Fibroblast of skin of right quadriceps (primary cell): ENCODE results near the gene OR10J4.
"Not testable (repeated sequence)": the region's sequence is repeated elsewhere in the genome, so short reads cannot be mapped to it uniquely, and the experiment has no call there.

Experiments
- DNase-seq: peaks from one replicate; pipeline ENCODE4 v3.0.0-alpha.2; 2013

Gene OR10J4

DNA sequence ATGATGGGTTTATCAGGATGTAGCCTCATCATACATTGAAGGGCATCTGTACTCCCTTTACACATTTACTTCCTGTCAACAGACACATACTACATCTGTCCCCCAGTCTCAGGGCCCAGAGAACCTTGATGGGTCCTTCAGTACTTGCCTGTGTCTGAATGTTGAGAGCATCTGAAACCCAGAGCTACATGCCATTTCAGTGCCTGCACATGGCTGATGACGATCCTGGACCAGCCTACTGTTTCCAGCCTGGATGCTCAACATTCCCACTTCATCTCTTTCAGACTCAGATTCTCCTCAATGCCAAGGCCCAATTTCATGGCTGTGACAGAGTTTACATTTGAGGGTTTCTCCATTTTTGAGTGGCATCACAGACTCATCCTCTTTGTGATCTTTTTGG lies at the start of gene OR10J4:
Gene OR10J4 (plus strand): TSS at position 301 of the 400 bp plus-strand sequence.
- no peak for DNase-seq

DNA sequence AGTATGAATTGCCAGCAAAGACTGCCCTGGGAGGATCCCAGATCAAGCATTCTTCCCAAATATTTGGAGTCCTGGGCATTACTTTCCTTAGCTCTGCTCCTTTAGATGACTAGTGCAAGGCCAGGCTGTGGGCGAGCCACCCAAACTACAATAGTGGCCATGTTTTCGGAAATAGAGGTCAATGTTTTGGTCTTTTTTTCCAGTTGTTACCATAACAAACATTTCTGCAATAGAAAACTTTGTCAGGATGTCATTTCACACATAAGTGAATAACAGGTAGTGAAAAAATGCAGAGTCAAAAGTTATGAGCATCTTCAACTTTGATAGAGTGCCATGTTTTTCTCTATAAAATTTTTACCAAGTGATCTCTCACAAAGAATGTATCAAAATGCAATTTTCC lies 25.2 kb upstream of the OR10J4 start:
- no peak for DNase-seq

DNA sequence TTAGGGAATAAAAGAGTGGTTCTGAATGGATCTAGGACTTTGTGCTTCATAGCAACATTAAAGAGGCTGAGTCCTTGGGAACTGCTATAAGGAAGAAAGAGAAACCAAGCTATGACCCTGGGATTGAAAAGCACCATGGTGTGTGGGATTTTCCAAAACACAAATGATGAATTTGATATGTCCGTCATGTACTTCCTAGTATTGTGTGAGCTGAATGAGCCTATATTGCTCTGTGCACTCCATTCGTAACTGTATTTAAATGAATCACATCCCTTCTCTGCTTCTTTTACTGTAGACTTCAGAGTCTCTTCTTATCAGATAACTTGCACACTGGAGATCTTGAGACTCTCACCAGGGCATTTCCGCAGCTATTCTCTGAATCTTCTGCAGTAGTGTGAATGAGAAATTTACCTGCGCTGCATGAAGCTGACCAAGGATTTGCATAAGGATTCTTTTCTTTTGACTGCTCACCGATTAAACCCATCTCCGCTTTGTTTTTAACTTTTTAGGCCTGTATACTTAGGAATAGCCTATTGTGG lies 23.1 kb upstream of the OR10J4 start:
- DNase-seq: no peak

DNA sequence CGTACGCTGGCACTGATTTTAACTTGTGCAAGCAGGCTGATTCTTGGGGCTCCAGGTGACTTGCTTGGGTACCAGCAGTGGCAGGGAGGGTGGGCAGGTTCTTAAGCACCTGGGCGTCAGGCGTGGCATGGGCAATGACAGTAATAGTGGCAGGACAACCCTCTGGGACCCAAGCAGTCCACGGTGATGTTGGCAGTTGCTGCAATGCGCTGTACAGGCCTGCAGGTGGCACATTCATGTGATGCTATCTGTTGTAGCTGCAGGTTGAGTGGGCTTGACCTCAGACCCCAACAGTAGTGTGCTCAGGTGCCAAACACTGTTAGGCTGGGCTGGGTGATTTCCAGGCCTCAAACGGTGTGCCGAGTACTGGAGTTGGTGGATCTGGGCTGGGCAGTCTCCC lies 10.2 kb upstream of the OR10J4 start:
- no peak for DNase-seq

DNA sequence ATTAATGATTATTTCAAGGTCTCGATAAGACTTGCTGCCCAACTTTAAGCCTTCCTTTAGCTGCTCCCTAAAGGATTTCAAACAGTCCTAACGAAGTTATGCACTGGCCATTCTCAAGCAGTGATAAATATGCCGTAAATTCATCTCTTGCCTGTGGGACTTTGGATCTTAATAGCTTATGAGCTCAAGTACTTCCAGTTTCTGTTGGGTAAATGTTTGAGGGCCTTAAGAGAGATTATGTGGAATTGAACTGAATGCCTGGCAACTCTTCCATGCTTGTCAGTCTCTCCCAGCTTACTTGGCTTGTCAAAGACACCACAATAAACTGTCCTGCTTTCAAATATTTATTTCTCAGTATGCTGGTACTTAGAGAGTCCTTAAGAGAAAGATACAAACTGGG lies 3.5 kb upstream of the OR10J4 start:
- DNase-seq: no peak

DNA sequence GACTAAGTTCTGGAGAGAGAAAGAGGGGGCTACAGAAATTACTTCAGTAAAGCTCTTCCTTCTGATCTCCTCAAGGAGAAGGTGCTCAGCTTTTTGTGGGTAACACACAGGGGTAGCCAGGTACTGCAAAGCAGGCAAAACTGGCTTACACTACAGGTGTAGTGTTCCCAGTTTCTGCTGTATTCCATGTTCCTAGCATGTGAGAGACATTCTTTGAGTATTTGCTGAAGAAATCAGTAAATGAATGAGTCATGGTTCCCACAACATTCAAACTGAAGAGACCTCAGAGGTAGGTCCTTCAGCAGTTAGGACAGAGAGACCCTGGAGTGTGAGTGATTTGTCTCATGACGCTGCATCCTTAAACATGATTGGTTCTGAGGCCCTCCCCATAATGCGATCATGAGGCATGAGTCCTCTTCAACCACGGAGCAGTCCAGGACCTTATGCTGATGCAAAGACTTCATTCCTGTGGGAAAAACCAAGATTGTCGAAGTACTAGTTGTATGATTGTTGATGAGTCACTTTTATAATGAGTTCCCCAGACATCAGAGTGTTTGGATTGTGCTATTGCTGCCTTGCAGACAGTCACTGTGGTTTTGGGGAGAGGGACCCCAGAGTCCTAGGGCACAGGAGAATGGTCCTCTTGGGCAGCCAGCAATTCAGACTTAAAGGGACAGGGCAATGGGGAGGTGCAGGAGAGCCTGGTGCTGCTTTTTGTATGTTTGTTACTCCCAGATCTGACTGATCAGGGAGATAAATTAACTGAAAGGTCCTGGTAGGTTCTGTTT lies 2.7 kb upstream of the OR10J4 start:
- peak; percentile 75 for DNase-seq

DNA sequence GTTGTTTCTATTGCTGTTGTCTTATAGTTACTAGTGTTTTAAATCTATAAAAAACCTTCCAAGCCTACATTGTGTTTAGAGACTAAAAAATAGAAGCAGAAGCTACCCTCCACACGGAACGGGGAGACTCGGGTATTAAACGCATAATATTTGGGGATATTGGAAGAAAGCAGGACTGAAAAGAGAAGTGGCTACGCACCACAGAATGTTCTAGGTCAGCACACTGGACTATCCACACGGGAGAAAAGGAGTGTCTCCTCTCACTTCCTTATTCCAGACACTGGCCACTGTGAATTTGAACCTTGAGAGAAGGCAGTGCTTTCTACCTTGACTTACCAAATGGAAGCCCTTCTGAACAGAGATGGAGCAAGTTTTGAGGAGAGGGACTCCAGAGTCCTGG lies 1.0 kb upstream of the OR10J4 start:
- no peak for DNase-seq

DNA sequence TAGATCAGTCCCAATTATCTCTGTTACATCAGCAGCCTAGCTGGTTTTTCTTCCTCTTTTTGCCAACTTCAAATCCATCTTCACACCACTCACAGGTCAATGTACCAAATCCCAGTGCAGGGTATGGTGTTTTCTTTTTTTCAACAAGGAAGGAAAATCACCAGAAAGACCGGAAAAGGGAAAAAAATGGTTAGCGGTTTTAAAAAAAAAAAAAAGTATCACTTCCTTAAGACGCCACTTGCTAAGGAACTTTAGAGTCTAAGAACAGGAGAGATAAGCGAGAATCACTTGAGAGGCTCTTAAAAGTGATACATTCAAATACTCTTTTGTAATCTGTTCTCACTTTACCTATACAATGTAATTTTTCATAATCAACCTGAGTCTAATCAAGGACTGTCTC lies 4.5 kb downstream of the OR10J4 start:
- no peak for DNase-seq

DNA sequence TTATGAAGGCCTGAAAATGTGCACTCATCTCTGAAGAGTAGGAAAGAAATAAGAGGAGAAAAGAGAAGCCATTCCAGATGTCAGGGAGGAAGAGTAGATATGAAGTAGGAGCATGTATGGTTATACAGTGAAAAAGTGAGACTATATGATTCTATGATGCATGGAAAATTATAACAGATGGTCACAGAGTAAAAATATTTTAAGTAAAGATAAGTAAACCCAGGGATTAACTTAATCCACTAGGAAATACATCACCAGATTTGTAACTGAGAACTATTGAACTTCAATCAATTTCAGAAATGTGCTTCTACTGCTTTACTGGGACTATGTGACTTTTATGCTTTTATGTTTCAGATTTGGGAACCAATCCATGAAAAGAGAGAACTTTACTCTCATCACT lies 7.4 kb downstream of the OR10J4 start, which contains the start of gene OR10J1:
Gene OR10J1 (plus strand): TSS at position 301 of the 400 bp plus-strand sequence. CDS start 70 bp downstream, at position 371.
- DNase-seq: no peak

DNA sequence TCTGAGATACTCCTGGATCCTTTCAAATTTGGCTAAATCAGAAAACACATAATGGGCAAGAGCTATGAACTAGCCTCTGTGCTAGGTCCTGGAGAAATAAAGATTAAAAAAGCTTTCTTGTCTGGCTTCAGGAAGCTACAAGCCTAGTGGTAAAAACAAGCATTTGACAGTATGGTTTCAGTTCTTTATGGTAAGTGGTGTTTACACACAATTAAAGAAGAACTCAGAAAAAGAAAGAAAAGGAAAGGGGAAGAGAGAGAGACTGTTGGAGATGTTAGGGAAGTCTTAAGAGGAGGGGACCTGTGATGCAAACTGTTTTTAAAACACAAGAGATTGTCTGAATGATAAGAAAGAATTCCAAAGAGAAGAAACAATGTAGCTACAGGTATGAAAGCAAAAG lies 9.4 kb downstream of the OR10J4 start:
- no peak for DNase-seq

DNA sequence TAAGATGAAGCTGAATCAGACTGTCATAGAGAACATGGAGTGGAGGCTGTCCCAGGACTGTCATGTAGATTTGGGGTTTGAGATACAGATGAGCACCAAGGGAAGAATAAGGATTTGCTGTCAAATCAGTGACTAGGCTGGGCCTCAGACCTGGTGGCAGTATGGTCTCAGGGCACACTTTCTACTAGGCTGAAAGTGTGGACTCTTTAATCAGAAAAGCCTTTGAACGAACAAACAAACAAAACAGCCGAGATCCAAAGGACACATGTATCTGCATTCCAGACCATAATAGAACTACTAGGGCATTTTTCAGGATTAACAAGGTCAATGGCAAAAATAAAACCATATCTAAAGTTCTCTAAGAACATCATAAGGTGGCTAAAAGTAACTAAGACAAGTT lies 10.4 kb downstream of the OR10J4 start:
- DNase-seq: no peak

DNA sequence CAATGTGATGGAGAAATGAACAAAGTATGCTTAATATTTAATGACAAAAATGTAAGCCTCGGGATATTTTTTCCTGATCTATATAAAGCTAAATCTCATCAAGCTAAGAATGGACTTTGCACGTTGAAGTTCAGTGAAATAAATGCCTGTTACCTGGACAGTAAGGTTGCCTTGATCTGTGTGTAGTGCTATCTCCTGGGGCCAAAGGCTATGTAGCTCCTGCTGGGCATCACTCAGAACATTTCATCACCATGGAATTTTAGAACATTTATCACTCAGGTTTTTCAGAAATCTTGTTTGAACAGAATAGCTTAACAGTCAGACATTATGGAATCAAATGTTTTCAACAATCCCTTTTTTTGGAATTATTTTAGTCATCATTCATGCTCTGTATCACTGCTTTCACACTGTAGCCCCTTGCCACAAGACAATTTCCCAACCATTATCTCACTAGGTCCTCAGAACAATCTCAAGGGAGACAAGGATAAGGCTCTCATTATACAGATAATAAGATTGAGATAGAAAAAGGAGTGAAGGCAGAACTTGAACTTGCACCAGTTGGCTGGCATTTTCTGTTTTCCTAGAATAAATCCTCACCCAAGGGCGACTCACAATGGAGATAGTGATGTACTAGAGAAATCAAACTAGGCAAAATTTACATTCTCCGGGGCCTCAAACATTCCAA lies 11.2 kb downstream of the OR10J4 start:
- no peak for DNase-seq

DNA sequence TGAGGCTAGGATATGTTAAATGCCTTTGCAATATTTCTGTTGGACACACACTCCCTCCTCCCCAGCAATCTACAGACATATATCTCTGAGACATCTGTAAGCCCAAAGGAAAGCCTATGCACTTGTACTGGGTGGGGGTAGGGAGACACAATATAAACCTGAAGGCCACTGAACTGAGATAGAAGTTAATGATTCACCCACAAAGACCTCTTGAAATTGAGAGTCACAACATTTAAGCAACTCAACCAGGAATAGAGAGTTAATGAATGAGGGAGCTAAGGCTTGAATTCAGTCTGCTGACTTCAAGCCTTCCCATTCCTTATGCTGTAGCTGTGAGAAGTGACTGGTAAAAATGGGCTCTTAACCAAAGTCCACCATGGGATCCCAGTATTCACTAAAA lies 12.5 kb downstream of the OR10J4 start:
- no peak for DNase-seq

DNA sequence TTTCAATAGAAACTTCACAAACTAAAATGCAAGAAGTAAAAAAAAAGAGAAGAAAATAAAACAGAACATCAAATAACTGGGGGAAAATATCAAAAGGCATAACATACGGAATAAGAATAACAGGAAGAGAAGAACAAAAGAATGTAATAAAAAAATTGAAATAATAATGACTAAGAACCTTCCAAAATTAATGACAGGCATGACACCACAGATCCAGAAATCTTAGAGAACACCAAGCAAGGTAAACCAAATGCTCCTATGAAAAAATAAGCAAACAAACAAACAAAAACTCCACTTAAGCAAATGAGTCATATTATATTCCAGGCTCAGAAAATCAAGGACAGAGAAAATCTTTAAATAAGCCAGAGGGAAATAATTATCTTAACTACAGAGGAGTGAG lies 16.2 kb downstream of the OR10J4 start:
- no peak for DNase-seq

DNA sequence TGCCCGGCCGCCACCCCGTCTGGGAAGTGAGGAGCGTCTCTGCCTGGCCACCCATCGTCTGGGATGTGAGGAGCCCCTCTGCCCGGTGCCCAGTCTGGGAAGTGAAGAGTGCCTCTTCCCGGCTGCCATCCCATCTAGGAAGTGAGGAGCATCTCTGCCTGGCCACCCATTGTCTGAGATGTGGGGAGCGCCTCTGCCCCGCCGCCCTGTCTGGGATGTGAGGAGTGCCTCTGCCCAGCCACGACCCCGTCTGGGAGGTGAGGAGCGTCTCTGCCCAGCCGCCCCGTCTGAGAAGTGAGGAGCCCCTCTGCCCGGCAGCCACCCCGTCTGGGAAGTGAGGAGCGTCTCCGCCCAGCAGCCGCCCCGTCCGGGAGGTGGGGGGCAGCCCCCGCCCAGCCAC lies 17.6 kb downstream of the OR10J4 start:
- DNase-seq: not testable (repeated sequence)

DNA sequence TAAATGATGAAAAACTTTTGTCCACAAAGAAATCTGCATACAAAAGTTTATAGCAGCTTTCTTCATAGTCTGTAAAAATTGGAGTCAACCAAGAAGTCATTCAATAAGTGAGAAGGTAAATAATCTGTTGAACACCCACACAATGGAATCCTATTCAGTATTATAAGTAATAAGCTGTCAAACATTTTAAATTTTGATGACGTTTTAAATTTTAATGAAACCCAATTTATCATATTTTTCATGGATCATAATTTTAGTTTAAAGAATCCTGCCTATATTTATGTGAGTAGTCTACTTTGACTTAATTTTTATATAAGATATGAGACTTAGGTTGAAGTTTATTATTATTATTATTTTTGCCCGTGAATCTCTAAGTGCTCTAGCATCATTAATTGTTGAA lies 27.5 kb downstream of the OR10J4 start:
- DNase-seq: no peak

DNA sequence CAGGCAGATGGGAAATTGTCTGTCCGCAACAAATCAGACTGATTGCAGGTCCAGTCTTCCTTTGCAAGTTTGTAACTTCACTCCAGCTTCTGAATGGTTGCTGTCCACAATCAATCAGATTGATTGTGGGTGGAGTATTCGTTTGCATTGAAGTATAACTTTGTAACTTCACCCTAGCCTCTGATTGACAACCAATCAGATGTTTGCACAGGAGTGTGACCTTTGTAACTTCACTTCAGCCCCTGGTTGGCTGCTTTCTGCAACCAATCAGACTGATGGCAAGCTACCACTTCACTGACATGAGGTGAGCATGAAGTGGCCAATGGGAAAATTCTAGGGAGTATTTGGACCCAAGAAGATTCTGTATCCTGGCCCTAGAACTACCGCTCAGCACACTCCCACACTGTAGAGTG lies 33.2 kb downstream of the OR10J4 start:
- DNase-seq: no peak

DNA sequence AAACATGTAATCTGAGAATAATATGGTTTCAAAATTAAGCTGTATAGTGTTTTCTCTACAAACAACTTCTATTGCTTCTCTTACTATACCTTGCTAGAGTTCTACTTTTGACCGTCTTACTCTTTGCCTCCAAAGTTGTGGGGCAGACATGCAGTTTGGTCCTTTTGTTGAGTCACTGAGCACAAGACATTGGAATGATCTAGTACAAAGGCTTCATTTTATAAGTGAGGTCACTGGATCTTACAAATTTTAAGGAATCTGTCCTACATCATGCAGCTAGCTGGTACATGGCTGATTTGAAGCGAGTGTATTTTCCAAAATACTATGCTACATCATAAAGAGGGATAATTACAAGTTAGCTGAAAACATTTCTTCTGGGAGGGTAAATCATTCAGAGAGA lies 36.3 kb downstream of the OR10J4 start:
- no peak for DNase-seq

DNA sequence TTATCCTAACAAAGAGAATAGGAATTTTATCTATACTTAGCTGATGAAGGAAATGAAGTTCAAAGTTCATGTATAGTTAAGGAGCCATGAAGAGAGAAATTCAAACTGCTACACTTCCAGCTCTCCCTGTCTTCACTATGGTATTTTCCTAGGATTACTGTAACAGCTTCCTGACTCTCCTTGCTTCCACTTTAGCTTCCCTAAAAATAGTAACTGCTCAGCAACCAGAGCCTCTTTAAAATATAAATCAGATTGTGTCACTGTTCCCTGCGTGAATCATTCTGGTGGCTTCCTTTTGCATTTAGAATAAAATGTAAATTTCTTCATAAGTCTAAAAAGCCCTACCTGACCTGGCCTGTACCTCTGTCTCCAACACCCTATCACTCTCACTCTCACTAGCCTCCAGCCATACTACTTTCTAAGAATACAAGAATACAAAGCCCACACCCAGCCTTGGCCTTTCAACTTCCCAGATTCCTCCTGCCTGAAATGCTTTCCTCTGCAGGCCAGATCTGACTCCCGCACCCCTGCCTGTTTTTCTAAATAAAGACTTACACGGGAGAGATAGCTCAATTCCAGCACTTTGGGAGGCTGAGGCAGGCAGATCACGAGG lies 38.0 kb downstream of the OR10J4 start:
- no peak for DNase-seq

DNA sequence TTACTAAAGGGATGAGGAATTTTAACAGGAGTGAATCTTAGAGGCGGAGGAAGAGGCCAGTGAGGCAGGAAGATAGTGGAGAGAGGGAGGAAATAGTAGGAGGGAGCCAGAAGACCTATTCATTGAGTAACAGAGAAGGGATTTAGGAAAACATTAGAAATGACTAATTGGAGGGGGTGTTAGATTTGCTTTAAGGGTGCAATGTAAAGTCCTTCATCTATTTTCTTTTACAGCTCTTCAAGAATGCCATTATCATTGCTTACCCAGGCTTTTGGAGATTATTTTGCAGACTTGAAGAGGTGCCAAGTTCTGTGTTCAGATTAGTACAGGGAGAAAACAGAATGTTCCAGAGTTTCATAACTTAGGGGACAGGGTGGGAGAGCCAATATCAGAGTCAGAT lies 41.3 kb downstream of the OR10J4 start:
- no peak for DNase-seq

DNA sequence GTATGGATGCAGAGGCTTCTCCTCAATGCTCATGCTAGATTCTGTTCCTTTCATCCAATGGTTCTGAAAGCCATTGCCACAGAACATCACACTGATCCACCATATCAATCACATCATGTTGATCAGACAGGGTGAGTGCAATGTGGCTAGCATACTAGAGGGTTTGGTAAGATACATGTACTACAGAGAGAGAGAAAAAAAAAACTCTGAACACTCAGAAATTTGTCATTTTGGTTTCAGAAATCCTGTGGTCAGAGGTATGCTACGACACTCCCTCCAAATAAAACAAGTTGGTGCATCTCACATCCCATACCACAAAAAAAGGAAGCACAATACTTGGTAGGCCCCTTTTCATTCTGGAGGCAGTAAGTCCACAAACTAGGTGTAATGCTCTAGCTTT lies 42.9 kb downstream of the OR10J4 start:
- no peak for DNase-seq
